ENCODE data around the gene KCNQ4.

- TF ChIP-seq POLR2AphosphoS5 (IDR thresholded peaks at IDR 0.05; ENCODE audit: low read depth, low read length), result no peak
- no peak for TF ChIP-seq RAD21 (IDR thresholded peaks at IDR 0.05 in 1 of 2, conservative IDR thresholded peaks at IDR 0.05 in 1 of 2; ENCODE audit: low read depth in 2 of 2, low read length in 2 of 2)
- TF ChIP-seq, protein P1, sequence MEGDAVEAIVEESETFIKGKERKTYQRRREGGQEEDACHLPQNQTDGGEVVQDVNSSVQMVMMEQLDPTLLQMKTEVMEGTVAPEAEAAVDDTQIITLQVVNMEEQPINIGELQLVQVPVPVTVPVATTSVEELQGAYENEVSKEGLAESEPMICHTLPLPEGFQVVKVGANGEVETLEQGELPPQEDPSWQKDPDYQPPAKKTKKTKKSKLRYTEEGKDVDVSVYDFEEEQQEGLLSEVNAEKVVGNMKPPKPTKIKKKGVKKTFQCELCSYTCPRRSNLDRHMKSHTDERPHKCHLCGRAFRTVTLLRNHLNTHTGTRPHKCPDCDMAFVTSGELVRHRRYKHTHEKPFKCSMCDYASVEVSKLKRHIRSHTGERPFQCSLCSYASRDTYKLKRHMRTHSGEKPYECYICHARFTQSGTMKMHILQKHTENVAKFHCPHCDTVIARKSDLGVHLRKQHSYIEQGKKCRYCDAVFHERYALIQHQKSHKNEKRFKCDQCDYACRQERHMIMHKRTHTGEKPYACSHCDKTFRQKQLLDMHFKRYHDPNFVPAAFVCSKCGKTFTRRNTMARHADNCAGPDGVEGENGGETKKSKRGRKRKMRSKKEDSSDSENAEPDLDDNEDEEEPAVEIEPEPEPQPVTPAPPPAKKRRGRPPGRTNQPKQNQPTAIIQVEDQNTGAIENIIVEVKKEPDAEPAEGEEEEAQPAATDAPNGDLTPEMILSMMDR (IDR thresholded peaks at IDR 0.05; ENCODE audit: control extremely low read depth in 1 of 3, insufficient read depth in 1 of 3, low read depth in 1 of 3, low read length in 3 of 3), result no peak
- TF ChIP-seq CHD1 (IDR thresholded peaks at IDR 0.05; ENCODE audit: low read depth, low read length), result no peak
- no peak for TF ChIP-seq JUN (IDR thresholded peaks at IDR 0.05; ENCODE audit: low read depth, low read length)
- no peak for TF ChIP-seq POLR2A (IDR thresholded peaks at IDR 0.05; ENCODE audit: control extremely low read depth in 1 of 2, low read depth in 2 of 2, low read length in 2 of 2)
- TF ChIP-seq CEBPB (IDR thresholded peaks at IDR 0.05; ENCODE audit: low read depth, low read length), result no peak
- TF ChIP-seq YY1 (IDR thresholded peaks at IDR 0.05; ENCODE audit: low read depth, low read length), result no peak
- TF ChIP-seq, protein P2, sequence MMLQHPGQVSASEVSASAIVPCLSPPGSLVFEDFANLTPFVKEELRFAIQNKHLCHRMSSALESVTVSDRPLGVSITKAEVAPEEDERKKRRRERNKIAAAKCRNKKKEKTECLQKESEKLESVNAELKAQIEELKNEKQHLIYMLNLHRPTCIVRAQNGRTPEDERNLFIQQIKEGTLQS (IDR thresholded peaks at IDR 0.05; ENCODE audit: insufficient read depth, low read depth, low read length), result no peak
Measured at GRCh38 chr1:40797668-40798010, 14.1 kb downstream of the KCNQ4 start.
